GM06990 (cell line): Measurements from ENCODE around the gene VSIR.

ENCODE experiments used
- DNase-seq: peaks from one replicate; pipeline ENCODE4 v3.0.0-alpha.2; 2011; ENCODE audit not compliant: insufficient read length; ENCODE audit errors: extremely low read depth
- H3K27me3 ChIP-seq: replicated peaks from 2 replicates; pipeline ENCODE4 v1.6.0; 2011; ENCODE audit warnings: low read length; ENCODE audit not compliant: control insufficient read depth, insufficient read depth
- H3K36me3 ChIP-seq: 2 replicates; pipeline ENCODE4 v1.5.1; 2011; ENCODE audit warnings: low read length; ENCODE audit not compliant: control insufficient read depth, insufficient read depth
- H3K4me3 ChIP-seq: replicated peaks from 2 replicates; pipeline ENCODE4 v1.5.1; 2011; ENCODE audit warnings: low read depth, mild to moderate bottlenecking, control low read depth, low read length
- TF ChIP-seq, protein P1 (sequence below): IDR thresholded peaks from 2 replicates; pipeline ENCODE4 v1.5.1; 2011; ENCODE audit warnings: low read length, control low read depth, mild to moderate bottlenecking, inconsistent platforms; ENCODE audit not compliant: insufficient read depth, poor library complexity, severe bottlenecking

The VSIR gene

DNA sequence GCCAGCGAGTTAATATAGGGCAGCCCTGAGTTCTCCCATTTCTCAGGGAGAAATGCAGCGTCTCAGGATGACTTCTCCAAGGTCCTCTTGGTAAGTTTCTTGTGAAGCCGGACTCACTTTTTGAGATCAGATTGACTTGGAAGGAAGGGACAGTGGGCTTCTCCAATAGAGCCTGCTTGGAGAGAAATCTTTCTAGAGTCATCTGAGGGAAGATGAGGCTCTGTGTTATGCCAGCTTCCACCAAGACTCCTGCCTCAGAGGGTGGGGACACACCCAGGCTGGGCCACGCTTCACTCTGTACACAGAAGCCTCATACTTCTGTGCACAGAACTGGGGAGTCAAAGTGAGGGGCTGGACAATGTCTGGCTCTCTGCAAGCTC lies 59.3 kb downstream of the VSIR start:
- no peak for DNase-seq
- Histone ChIP-seq H3K36me3 (no peaks in the 10 kb centered on the region), H3K27me3 (no peaks in the 10 kb centered on the region), H3K4me3 (no peak overlapping the region)
- TF ChIP-seq, protein P1, sequence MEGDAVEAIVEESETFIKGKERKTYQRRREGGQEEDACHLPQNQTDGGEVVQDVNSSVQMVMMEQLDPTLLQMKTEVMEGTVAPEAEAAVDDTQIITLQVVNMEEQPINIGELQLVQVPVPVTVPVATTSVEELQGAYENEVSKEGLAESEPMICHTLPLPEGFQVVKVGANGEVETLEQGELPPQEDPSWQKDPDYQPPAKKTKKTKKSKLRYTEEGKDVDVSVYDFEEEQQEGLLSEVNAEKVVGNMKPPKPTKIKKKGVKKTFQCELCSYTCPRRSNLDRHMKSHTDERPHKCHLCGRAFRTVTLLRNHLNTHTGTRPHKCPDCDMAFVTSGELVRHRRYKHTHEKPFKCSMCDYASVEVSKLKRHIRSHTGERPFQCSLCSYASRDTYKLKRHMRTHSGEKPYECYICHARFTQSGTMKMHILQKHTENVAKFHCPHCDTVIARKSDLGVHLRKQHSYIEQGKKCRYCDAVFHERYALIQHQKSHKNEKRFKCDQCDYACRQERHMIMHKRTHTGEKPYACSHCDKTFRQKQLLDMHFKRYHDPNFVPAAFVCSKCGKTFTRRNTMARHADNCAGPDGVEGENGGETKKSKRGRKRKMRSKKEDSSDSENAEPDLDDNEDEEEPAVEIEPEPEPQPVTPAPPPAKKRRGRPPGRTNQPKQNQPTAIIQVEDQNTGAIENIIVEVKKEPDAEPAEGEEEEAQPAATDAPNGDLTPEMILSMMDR = no peak

- DNase-seq = no peak
- Histone ChIP-seq H3K27me3 (no peaks in the 10 kb centered on the region), H3K4me3 (no peak overlapping the region), H3K36me3 (no peaks in the 10 kb centered on the region)
- TF ChIP-seq, protein P1 = no peak
Measured at GRCh38 chr10:71713135-71714030, 59.9 kb downstream of the VSIR start.

GRCh38 chr10:71712572-71713134 lies 60.7 kb downstream of the VSIR start:
- H3K27me3 ChIP-seq = no peaks in the 10 kb centered on the region
- DNase-seq = no peak
- TF ChIP-seq, protein P1 = no peak
- no peaks in the 10 kb centered on the region for H3K36me3 ChIP-seq
- no peak overlapping the region for H3K4me3 ChIP-seq

DNA sequence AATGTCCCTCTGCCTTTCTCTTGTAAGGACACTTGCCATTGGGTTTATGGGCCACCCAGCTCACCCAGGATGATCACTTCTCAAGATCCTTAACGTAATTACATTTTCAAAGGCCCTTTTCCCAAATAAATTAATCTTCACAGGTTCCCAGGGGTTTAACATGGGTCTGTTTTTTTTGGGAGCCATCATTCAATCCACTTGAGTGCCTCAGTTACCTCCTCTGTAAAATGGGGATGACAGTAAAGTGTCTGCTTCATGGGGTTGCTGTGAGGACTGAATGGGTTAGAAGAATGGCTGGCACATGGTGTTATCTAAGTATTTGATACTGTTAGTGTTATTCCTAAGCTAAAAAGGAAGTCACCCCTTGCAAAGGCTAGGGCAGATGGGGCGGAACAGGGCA lies 61.1 kb downstream of the VSIR start:
- no peaks in the 10 kb centered on the region for H3K27me3 ChIP-seq
- DNase-seq = no peak
- TF ChIP-seq, protein P1 = no peak
- H3K4me3 ChIP-seq = no peak overlapping the region
- no peaks in the 10 kb centered on the region for H3K36me3 ChIP-seq

GRCh38 chr10:71711052-71711623 lies 62.2 kb downstream of the VSIR start:
- Histone ChIP-seq H3K4me3 (no peak overlapping the region), H3K36me3 (no peaks in the 10 kb centered on the region), H3K27me3 (no peaks in the 10 kb centered on the region)
- DNase-seq = no peak
- TF ChIP-seq, protein P1 = no peak
